Measurements from ENCODE around the gene ZNF366. TPM values are rescaled to one million over a fixed set of nuclear protein-coding genes. Genes with fewer than 3 reads are reported as not detected.

The ZNF366 gene
- total RNA-seq, 4 donors from 2014 or later = 0.29 to 20.5 (median 12.1) TPM

DNA sequence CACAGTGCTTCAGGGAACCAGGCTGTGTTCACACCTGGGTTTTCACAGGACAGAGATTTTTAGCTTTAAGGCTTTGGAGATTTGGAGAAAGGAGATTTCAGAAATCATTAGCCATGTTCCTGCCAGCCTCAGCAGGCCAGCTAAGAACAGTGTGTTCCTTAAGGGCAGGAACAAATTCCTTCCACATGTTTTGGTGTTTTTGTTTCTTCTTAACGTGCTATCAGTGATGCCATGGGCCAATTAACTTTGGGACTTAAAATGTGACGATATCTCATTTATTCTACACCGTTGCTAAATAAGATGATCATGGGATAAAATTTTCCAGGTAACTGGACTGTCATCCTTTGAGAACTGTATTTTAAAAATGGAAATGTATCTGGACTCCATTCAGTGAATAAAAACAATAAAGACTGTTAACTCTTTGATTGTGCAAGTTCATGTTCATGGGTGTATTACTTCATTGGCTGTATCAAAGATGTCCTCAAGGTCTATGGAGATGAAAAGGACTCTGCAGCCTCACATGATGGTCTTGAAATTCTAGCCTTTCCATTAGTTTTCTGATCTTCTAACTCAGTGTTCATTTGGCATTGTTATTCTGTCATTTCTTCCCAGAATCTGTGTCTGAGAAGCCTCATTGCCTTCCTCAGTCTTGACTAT lies 72.3 kb downstream of the ZNF366 start:
- peak overlapping the region; percentile 59 to 76 for H3K27ac ChIP-seq
- H3K9me3 ChIP-seq = no peaks in the 10 kb centered on the region
- no peaks in the 10 kb centered on the region for H3K36me3 ChIP-seq
- DNase-seq = peak in 1 of 2 donors; percentile 34
- H3K4me1 ChIP-seq = peaks cover 10 to 19% of the 10 kb centered on the region in 2 donors
- no peaks in the 10 kb centered on the region for H3K27me3 ChIP-seq
- no peak overlapping the region for H3K4me3 ChIP-seq
- TF ChIP-seq, protein P1, sequence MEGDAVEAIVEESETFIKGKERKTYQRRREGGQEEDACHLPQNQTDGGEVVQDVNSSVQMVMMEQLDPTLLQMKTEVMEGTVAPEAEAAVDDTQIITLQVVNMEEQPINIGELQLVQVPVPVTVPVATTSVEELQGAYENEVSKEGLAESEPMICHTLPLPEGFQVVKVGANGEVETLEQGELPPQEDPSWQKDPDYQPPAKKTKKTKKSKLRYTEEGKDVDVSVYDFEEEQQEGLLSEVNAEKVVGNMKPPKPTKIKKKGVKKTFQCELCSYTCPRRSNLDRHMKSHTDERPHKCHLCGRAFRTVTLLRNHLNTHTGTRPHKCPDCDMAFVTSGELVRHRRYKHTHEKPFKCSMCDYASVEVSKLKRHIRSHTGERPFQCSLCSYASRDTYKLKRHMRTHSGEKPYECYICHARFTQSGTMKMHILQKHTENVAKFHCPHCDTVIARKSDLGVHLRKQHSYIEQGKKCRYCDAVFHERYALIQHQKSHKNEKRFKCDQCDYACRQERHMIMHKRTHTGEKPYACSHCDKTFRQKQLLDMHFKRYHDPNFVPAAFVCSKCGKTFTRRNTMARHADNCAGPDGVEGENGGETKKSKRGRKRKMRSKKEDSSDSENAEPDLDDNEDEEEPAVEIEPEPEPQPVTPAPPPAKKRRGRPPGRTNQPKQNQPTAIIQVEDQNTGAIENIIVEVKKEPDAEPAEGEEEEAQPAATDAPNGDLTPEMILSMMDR (IDR thresholded peaks at IDR 0.05) = no peak
- TF ChIP-seq POLR2A (IDR thresholded peaks at IDR 0.05) = no peak
- intact Hi-C loops (cut with DNase I; ENCODE audit: low total_unique reads) = no loop called here

DNA sequence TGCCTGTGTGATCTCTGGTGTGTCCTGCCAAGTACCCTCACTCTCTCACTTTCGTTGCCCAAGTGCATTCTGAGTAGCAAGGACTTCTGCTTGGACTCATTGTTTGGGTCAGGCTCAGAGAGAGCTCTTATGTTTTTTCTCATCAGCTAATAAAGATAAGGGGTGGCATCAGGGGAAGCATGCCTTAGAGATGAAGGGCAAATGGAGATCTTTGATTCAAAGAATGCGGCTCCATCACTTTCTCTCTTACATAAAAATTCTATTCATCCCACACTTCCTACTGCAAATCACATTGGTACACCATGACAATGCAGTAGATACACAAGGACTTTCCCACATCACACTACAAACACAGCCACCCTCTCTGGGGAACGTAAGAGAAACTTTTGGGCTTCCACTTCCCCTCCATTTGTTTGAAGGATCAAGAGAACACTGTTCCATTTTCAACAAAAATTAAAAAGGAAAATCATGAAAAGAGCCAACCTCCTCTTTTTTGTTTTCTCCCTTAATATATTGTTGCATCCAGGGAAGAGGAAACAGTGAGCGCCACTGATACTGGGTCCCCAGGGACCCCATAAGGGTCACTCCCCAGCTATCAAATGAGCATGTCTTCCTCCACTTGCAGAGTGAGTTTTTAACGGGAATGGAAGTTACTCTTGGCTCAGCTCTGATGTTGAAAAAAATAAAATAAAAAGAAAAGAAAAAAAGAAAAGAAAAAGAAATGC lies 73.0 kb downstream of the ZNF366 start:
- intact Hi-C loops (cut with DNase I; ENCODE audit: low total_unique reads) = no loop called here
- no peak for TF ChIP-seq POLR2A (IDR thresholded peaks at IDR 0.05)
- TF ChIP-seq, protein P1 (IDR thresholded peaks at IDR 0.05) = no peak

DNA sequence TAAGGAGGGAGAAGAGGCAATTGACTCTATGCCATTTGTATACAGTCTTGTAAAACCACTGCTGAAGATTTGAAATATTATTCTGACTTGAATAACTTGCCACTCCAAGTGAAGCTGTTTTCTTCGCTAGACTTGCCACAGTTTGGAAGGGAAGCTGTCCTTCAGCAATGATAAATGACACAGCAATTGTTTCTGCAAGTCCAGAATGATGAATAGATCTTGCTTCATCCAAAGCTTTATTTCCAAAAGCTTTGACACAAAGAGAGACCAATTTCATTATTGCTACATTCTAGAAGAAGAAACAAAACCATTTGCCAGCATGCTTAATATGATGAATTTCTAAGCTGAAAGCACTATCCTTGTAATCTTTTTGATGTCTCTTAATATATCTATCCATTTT lies 73.7 kb downstream of the ZNF366 start:
- DNase-seq = no peak
- TF ChIP-seq, protein P1 (IDR thresholded peaks at IDR 0.05) = no peak
- no peak for TF ChIP-seq POLR2A (IDR thresholded peaks at IDR 0.05)
- no peaks in the 10 kb centered on the region for H3K36me3 ChIP-seq
- peak overlapping the region; percentile 59 to 76 for H3K27ac ChIP-seq
- H3K27me3 ChIP-seq = no peaks in the 10 kb centered on the region
- peaks cover 10 to 15% of the 10 kb centered on the region in 2 donors for H3K4me1 ChIP-seq
- H3K4me3 ChIP-seq = no peak overlapping the region
- H3K9me3 ChIP-seq = no peaks in the 10 kb centered on the region
- intact Hi-C loops (cut with DNase I; ENCODE audit: low total_unique reads) = no loop called here

More for the DNA sequence above, 73.0 kb downstream of the ZNF366 start:
- peaks cover 10 to 17% of the 10 kb centered on the region in 2 donors for H3K4me1 ChIP-seq
- peak overlapping the region; percentile 59 to 76 for H3K27ac ChIP-seq
- no peaks in the 10 kb centered on the region for H3K9me3 ChIP-seq
- H3K4me3 ChIP-seq = no peak overlapping the region
- no peaks in the 10 kb centered on the region for H3K36me3 ChIP-seq
- H3K27me3 ChIP-seq = no peaks in the 10 kb centered on the region
- peak in 1 of 2 donors; percentile 66 for DNase-seq

DNA sequence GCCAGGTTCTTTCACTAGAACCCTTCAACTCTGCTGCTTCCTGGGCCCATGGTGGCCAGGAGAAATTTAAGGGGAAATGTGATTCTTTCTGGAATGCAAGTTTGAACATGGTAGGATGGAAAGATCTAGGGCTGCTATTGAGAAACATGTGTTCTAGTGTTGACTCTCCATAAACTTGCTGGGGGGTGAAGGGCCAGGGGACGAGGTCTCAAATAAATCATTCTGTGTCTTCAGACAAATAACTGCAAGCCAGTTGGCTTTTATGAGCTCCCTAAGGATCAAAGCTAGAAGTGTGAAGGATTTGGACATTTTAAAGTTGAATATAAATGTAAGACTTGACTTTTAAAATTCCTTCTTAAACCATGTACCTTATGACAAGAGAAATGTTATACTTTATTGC lies 78.5 kb downstream of the ZNF366 start:
- no peaks in the 10 kb centered on the region for H3K27me3 ChIP-seq
- TF ChIP-seq POLR2A (IDR thresholded peaks at IDR 0.05) = no peak
- H3K4me3 ChIP-seq = no peak overlapping the region
- H3K9me3 ChIP-seq = no peaks in the 10 kb centered on the region
- H3K36me3 ChIP-seq = no peaks in the 10 kb centered on the region
- H3K4me1 ChIP-seq = peaks cover 0 to 6% of the 10 kb centered on the region in 2 donors
- intact Hi-C loops (cut with DNase I; ENCODE audit: low total_unique reads) = no loop called here
- no peak for DNase-seq
- H3K27ac ChIP-seq = peak overlapping the region; percentile 54 to 55

DNA sequence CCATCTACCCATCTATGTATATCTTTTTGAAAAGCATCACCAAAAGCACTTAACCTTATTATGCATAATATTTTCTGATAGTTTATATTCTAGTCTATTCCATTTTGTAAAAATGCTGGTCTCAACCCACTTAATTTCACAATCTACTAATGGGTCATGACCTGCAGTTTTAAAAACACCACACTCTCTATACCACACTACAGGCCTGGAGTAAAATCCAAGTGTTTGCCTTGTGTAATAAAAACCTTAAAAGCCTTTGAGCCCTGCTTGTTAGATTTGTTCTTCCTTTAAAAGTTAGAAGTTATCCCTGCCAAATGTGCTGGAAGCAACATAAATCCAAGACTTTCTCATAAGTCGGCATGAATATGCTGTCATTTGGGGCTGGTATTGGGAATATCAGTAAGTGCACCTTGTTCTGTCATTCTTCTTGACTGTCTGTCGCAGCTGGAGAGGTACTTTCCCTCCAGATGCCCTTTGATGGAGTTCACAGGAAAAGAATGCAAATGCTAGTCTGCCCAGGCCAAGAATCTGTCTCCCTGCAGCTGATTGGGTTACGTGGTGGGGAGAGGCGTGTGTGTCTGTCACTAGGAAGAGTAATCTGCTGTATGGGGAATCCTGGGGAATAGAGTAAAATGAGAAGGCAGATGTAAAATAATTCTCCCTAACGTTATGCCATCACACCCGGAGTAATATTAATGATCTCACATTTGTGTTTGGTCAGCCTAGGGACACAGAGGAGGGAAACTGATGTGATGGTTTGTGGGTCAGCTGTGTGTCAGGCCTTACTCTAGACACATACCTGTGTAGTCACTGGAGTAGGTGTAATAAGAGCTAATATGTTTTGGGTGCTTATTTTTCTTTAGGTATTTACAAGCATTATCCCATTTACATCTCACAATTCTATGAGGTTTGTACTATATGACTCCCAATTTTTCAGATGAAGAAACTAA lies 79.4 kb downstream of the ZNF366 start:
- intact Hi-C loops (cut with DNase I; ENCODE audit: low total_unique reads) = no loop called here
- Histone ChIP-seq H3K9me3 (no peaks in the 10 kb centered on the region), H3K27me3 (no peaks in the 10 kb centered on the region), H3K4me1 (no peaks in the 10 kb centered on the region), H3K36me3 (no peaks in the 10 kb centered on the region), H3K4me3 (no peak overlapping the region), H3K27ac (peak overlapping the region; percentile 54 to 55)
- TF ChIP-seq POLR2A (IDR thresholded peaks at IDR 0.05) = no peak
- TF ChIP-seq, protein P1 (IDR thresholded peaks at IDR 0.05) = no peak
- no peak for DNase-seq

All from uterus (tissue), 4 donors.